ENCODE measurements around the gene RNASE12.

DNA sequence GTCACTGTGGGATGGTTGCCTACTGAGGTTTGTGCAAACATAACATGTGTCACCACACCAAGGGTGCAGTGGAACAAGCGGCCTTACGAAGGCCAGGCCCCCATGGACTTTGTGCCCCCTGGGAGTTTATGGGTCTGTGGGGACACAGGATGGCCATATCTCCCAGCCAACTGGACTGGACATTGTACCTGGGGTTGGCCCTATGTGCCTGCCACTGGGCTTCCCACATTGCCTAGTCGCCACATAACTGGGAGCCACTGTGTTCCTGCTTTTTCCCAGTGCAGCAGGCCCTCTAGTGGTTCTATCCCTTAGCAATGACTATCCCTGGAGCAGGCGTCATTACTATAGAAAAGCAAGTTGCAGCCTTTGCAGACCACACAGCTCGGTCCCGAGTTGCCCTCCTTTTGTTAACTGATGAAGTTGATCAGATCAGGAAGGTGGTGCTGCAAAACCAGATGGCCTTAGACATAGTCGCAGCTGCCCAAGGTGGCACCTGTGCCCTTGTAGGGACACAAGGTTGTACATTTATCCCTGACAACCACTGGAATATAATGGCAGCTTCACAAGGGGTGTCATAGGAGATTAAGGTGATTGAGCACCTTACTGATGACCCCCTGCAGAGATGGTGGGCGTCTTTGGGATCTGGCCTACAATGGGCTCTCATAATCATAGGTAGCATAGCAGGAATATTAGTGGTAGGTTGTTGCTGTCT is 15.2 kb upstream of the RNASE12 start:
- TF ChIP-seq EZH2phosphoT487 (IDR thresholded peaks at IDR 0.05; ENCODE audit: insufficient read depth, low read depth) = no peak
- no peak for TF ChIP-seq EZH2 (IDR thresholded peaks at IDR 0.05; ENCODE audit: insufficient read depth, poor library complexity, severe bottlenecking)

Measured in GM23248 (cell line).